Left lung (tissue), 10 donors: ENCODE data around the gene USP31. TPM values are rescaled to one million over a fixed set of nuclear protein-coding genes. Genes with fewer than 3 reads are reported as not detected.

Experiments
- ATAC-seq: fragments of 200-7000 bp; cut with Tn5 transposase; one replicate; pipeline ENCODE4 v1.9.1; 2020; ENCODE audit warnings: moderate library complexity
- DNase-seq, 4 donors: peaks; one replicate each; pipeline ENCODE4 v3.0.0-alpha.2; 2013 to 2020
- H3K27ac ChIP-seq, 2 donors: fragments of 200-600 bp; sonication (generic) in 1 of 2; one replicate each; pipeline versions ENCODE4 v1.5.0 to v1.8.0; 2020 to 2021
- H3K27me3 ChIP-seq, 2 donors: fragments of 200-600 bp; sonication (generic) in 1 of 2; one replicate each; pipeline versions ENCODE4 v1.5.0 to v1.8.0; 2020 to 2021
- H3K36me3 ChIP-seq, 2 donors: fragments of 200-600 bp; sonication (generic) in 1 of 2; one replicate each; pipeline versions ENCODE4 v1.5.0 to v1.8.0; 2020 to 2021
- H3K4me1 ChIP-seq, 2 donors: fragments of 200-600 bp; one replicate each; pipeline ENCODE4 v1.8.0; 2021
- H3K4me3 ChIP-seq, 2 donors: fragments of 200-600 bp; sonication (generic) in 1 of 2; one replicate each; pipeline versions ENCODE4 v1.5.0 to v1.8.0; 2020 to 2021; ENCODE audit warnings: mild to moderate bottlenecking in 1 of 2
- H3K9me3 ChIP-seq, 2 donors: fragments of 200-600 bp; sonication (generic) in 1 of 2; one replicate each; pipeline versions ENCODE4 v1.5.0 to v1.8.0; 2020 to 2021
- CTCF ChIP-seq, 2 donors: fragments of 200-600 bp; sonication (generic) in 1 of 2; IDR thresholded peaks; one replicate each; pipeline versions ENCODE4 v1.5.0 to v1.8.0; 2021; ENCODE audit warnings: antibody characterized with exemption in 2 of 2
- intact Hi-C, 2 donors: fragments of 100-400 bp; cut with DNase I; formaldehyde crosslinking; loops; one replicate each; pipeline versions ENCODE4 v1.11.2 to v1.14.2; 2022
- polyA plus RNA-seq, 6 donors: library from polyadenylated mRNA; unstranded; fragments of 120-200 nt; gene quantifications; one replicate each; pipeline ENCODE4 v1.2.1, GENCODE V29; 2013; ENCODE audit not compliant: insufficient read length in 6 of 6
- total RNA-seq, 2 donors: library from RNA; stranded (reverse); fragmentation: NEBNext Ultra II Directional; extraction: Animal tissue kit (Norgen Biotek cat#: 25700); gene quantifications; one replicate each; pipeline ENCODE4 v1.2.1, GENCODE V29; 2021
- donor health status: DM: no; HTN: yes; CAD: no.
- donor health status: DM: no; HTN: no; CAD: no.

Gene USP31
- total and polyA plus RNA-seq, 8 donors, result 8.7 to 17.7 (median 9.8) TPM

GRCh38 chr16:23122144-23122543 is 27.1 kb downstream of the USP31 start:
- Histone ChIP-seq H3K9me3 (no peaks in the 10 kb centered on the region), H3K36me3 (no peaks in the 10 kb centered on the region), H3K4me3 (no peak overlapping the region), H3K27me3 (no peaks in the 10 kb centered on the region), H3K27ac (no peak overlapping the region), H3K4me1 (peaks cover 8 to 17% of the 10 kb centered on the region in 2 donors)
- intact Hi-C loops, result no loop called here
- DNase-seq (no peak), ATAC-seq (no peak)
- no peak for TF ChIP-seq CTCF (IDR thresholded peaks at IDR 0.05)

- H3K4me1 ChIP-seq, result peaks cover 8 to 16% of the 10 kb centered on the region in 2 donors
- TF ChIP-seq CTCF (IDR thresholded peaks at IDR 0.05), result no peak
- H3K9me3 ChIP-seq, result no peaks in the 10 kb centered on the region
- no peak for DNase-seq
- ATAC-seq, result no peak
- no peak overlapping the region for H3K4me3 ChIP-seq
- intact Hi-C loops, result no loop called here
- no peak overlapping the region for H3K27ac ChIP-seq
- no peaks in the 10 kb centered on the region for H3K36me3 ChIP-seq
- no peaks in the 10 kb centered on the region for H3K27me3 ChIP-seq
Observed at GRCh38 chr16:23121024-23121423, 28.2 kb downstream of the USP31 start.

GRCh38 chr16:23120562-23120961 is 28.7 kb downstream of the USP31 start:
- peaks cover 7 to 11% of the 10 kb centered on the region in 2 donors for H3K4me1 ChIP-seq
- DNase-seq (no peak), ATAC-seq (no peak)
- H3K9me3 ChIP-seq, result no peaks in the 10 kb centered on the region
- no peak overlapping the region for H3K4me3 ChIP-seq
- no peak overlapping the region for H3K27ac ChIP-seq
- intact Hi-C loops, result no loop called here
- no peaks in the 10 kb centered on the region for H3K27me3 ChIP-seq
- TF ChIP-seq CTCF (IDR thresholded peaks at IDR 0.05), result no peak
- no peaks in the 10 kb centered on the region for H3K36me3 ChIP-seq

GRCh38 chr16:23119570-23119969 is 29.7 kb downstream of the USP31 start:
- no peaks in the 10 kb centered on the region for H3K27me3 ChIP-seq
- DNase-seq, result no peak
- intact Hi-C loops, result no loop called here
- H3K4me3 ChIP-seq, result no peak overlapping the region
- no peak for TF ChIP-seq CTCF (IDR thresholded peaks at IDR 0.05)
- H3K27ac ChIP-seq, result no peak overlapping the region
- H3K4me1 ChIP-seq, result peaks cover 0 to 4% of the 10 kb centered on the region in 2 donors
- no peak for ATAC-seq
- no peaks in the 10 kb centered on the region for H3K9me3 ChIP-seq
- no peaks in the 10 kb centered on the region for H3K36me3 ChIP-seq

GRCh38 chr16:23114131-23114904 is 34.9 kb downstream of the USP31 start:
- no peaks in the 10 kb centered on the region for H3K4me1 ChIP-seq
- TF ChIP-seq CTCF (IDR thresholded peaks at IDR 0.05), result no peak
- intact Hi-C loops, result no loop called here
- no peaks in the 10 kb centered on the region for H3K9me3 ChIP-seq
- DNase-seq (no peak), ATAC-seq (no peak)
- H3K36me3 ChIP-seq, result no peaks in the 10 kb centered on the region
- H3K4me3 ChIP-seq, result no peak overlapping the region
- H3K27me3 ChIP-seq, result no peaks in the 10 kb centered on the region
- H3K27ac ChIP-seq, result no peak overlapping the region
